Fibroblast of upper back skin (primary cell): ENCODE results near the gene RNF208.

Experiments
- DNase-seq: peaks from one replicate; pipeline ENCODE4 v3.0.0-alpha.2; 2013

Gene RNF208

GRCh38 chr9:137172901-137173795 is 48.9 kb downstream of the RNF208 start:
- DNase-seq: no peak

- no peak for DNase-seq
These were observed 50.7 kb downstream of the RNF208 start for GRCh38 chr9:137171149-137171900.

- DNase-seq: no peak
These were observed 51.4 kb downstream of the RNF208 start for GRCh38 chr9:137170486-137171148.
